Choroid plexus epithelial cell (primary cell): Measurements from ENCODE around the gene ACADS.

ENCODE experiments used
- DNase-seq: peaks from one replicate; pipeline ENCODE4 v3.0.0-alpha.2; 2010; ENCODE audit warnings: low read depth
- H3K4me3 ChIP-seq: 2 replicates; pipeline ENCODE4 v1.5.1; 2011; ENCODE audit warnings: low read depth, mild to moderate bottlenecking, control low read depth, low read length, moderate library complexity
- TF ChIP-seq, protein P1 (sequence below): conservative IDR thresholded peaks from 2 replicates; pipeline ENCODE4 v1.5.1; 2011; ENCODE audit warnings: low read depth, mild to moderate bottlenecking, control low read depth, inconsistent platforms, low read length, moderate library complexity

ACADS gene

GRCh38 chr12:120736404-120737331 is 11.0 kb downstream of the ACADS start:
- no peak overlapping the region for H3K4me3 ChIP-seq
- DNase-seq = no peak
- TF ChIP-seq, protein P1, sequence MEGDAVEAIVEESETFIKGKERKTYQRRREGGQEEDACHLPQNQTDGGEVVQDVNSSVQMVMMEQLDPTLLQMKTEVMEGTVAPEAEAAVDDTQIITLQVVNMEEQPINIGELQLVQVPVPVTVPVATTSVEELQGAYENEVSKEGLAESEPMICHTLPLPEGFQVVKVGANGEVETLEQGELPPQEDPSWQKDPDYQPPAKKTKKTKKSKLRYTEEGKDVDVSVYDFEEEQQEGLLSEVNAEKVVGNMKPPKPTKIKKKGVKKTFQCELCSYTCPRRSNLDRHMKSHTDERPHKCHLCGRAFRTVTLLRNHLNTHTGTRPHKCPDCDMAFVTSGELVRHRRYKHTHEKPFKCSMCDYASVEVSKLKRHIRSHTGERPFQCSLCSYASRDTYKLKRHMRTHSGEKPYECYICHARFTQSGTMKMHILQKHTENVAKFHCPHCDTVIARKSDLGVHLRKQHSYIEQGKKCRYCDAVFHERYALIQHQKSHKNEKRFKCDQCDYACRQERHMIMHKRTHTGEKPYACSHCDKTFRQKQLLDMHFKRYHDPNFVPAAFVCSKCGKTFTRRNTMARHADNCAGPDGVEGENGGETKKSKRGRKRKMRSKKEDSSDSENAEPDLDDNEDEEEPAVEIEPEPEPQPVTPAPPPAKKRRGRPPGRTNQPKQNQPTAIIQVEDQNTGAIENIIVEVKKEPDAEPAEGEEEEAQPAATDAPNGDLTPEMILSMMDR = no peak

DNA sequence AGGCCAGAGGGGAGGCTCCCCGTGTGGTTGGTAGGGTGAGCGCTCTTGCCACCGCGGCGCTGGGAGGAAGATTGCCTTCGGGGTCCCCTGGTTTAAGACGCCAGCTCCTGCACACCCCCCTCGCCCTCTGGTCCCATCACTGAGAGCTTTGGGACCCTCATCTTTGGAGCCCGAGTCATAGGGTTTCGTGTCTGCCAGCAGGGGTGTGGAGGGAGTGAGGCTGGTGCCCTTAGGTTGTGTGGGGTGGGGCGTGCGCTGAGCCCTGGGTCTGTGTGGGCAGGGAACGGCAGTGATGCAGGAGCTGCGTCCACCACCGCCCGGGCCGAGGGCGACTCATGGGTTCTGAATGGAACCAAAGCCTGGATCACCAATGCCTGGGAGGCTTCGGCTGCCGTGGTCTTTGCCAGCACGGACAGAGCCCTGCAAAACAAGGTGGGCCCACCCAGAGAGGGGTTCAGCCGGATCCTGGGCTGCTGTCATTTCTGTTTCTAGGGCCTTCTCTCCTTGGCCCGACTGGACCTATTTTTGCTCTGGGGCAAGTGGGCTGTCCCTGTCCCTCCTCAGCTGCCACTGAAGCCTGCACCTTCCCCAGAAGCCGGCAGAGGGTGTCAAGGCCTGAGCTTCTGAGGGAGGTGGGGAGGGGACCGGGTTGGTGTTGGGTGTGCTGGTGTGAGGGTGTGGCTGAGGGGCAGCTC is 12.1 kb downstream of the ACADS start:
- peak; percentile 36 for DNase-seq
- H3K4me3 ChIP-seq = no peak overlapping the region
- TF ChIP-seq, protein P1 = peak; percentile 76

DNA sequence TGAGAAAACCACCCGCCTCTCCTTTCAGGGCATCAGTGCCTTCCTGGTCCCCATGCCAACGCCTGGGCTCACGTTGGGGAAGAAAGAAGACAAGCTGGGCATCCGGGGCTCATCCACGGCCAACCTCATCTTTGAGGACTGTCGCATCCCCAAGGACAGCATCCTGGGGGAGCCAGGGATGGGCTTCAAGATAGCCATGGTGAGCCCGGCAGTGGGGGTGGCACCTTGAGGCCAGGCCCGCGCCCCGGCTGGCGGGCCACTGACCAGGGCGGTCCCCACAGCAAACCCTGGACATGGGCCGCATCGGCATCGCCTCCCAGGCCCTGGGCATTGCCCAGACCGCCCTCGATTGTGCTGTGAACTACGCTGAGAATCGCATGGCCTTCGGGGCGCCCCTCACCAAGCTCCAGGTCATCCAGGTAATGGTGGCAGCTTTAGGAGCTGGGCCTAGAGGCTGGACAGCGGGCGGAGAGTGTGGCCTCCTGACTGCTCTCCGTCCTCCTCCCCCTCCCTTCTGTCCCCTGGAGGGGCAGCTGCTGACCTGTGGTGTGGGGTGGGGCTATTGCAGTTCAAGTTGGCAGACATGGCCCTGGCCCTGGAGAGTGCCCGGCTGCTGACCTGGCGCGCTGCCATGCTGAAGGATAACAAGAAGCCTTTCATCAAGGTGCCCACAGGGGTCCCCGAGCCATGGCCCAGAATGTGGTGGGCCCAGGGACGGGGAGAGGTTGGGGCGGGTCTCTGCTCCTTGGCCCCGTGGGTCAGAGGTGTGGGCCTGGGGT is 12.8 kb downstream of the ACADS start:
- TF ChIP-seq, protein P1 = no peak
- DNase-seq = no peak
- H3K4me3 ChIP-seq = no peak overlapping the region

- no peak overlapping the region for H3K4me3 ChIP-seq
- no peak for DNase-seq
- TF ChIP-seq, protein P1 = no peak
Measured at GRCh38 chr12:120739031-120739762, 13.6 kb downstream of the ACADS start.

DNA sequence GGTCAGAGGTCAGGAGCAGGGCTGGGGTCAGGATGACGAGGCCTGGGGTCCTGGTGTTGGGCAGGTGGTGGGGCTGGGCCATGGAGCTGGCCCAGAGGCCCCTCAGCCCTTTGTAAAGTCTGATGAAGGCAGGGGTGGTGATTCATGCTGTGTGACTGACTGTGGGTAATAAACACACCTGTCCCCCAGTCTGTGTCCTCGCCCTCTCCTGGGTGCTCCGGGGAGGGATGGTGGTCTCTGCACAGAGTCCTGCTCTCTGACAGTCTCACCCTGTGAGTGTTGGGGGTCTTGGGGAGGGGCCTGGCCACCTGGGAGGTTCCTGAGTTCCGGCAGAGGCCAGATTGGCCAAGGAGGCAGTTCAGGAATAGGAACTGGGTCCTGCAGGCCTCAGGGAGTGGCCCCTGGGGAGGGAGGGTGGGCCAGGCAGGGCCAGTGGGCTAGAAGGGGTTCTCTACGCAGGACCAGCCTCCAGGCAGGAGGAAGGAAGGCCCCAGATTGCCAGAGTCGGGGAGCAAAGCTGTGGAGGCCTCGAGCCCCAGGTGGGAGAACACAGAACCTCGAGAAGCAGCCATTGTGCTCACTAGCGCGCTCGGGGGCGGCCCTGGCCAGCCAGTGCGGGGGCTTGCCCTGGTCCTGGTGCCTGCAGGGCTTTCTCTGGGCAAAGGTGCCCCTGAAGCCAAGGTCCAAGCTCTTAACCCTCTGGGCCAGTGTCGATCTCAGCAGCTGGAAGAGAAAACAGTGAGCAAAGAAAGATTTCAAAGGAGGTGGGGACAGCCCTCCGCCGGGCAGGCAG is 14.4 kb downstream of the ACADS start:
- H3K4me3 ChIP-seq = no peak overlapping the region
- TF ChIP-seq, protein P1 = no peak
- DNase-seq = no peak

GRCh38 chr12:120740871-120741270 is 15.2 kb downstream of the ACADS start:
- TF ChIP-seq, protein P1 = no peak
- no peak for DNase-seq
- no peak overlapping the region for H3K4me3 ChIP-seq
